ENCODE measurements around the gene PRPF40A. TPM values are rescaled to one million over a fixed set of nuclear protein-coding genes. Genes with fewer than 3 reads are reported as not detected.

Gene PRPF40A
- total and polyA plus RNA-seq, 2 experiments from 2014 or later: 86.1 to 112 TPM

DNA sequence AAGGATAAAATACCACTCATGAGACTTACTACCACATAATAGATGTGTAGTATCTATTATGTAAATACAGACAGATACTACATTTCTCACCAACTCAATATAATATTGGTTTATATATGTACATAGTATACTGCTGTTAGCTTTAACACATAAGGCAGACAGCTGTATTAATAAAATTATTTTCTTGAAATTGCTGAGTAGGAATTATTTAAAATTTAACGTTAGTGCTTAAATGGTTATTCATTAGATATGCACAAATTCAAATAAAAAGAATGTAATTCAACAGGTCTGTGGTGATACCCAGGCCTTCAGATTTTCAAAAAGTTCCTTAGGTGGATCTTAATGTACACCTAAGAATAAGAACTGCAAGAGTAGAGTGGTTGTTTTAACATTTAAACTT, 59.0 kb downstream of the PRPF40A start:
- Histone ChIP-seq H3K4me3 (no peak overlapping the region), H3K79me2 (ENCODE audit: insufficient read depth) (no peaks in the 10 kb centered on the region), H3F3A (ENCODE audit: insufficient read depth) (peaks cover 10% of the 10 kb centered on the region; the same call in 1 of the 2 replicates), H3K9me2 (ENCODE audit: insufficient read depth) (no peaks in the 10 kb centered on the region), H3K9ac (no peak overlapping the region), H3K36me3 (ENCODE audit: low read depth) (peaks cover 70% of the 10 kb centered on the region), H3K4me2 (ENCODE audit: unreplicated experiment) (no peak overlapping the region), H3K27me3 (replicated peaks; ENCODE audit: insufficient read depth) (no peaks in the 10 kb centered on the region), H3K27ac (no peak overlapping the region), H3K4me1 (ENCODE audit: insufficient read depth) (no peaks in the 10 kb centered on the region), H3K9me3 (ENCODE audit: low read depth) (no peaks in the 10 kb centered on the region), H4K20me1 (ENCODE audit: insufficient read depth) (no peaks in the 10 kb centered on the region), H2AFZ (no peak overlapping the region)
- in situ Hi-C loops (cut with MboI): no loop called here
- WGBS, 2 experiments (ENCODE audit: low coverage in 1 of 2, low lambda C conversion rate in 2 of 2, missing lambda C conversion rate in 2 of 2): 38 to 64% methylated on average over 1 of the region's 1 CpG
- no peak for DNase-seq
- TF ChIP-seq EZH2 (IDR thresholded peaks at IDR 0.05; ENCODE audit: insufficient read depth, poor library complexity, severe bottlenecking) (no peak), EZH2phosphoT487 (IDR thresholded peaks at IDR 0.05; ENCODE audit: insufficient read depth, low read depth) (no peak)

DNA sequence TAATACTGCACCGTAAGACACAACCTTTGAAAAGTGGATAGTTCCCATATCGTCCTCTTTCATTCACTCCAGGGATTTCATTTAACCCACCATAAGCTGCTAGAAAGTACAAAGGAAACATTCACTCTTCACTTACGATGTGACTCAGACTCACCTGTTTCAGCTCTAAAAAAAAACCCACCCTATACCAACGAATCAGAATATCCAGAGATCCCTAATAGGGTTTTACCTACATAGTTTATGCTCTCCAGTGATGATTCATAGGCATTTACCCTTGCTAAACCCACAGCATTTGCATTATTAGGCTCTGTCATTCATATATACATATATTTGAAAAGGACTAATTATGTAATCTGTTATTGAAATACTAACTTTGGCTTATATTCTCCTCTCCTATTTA, 60.2 kb downstream of the PRPF40A start:
- TF ChIP-seq EZH2phosphoT487 (IDR thresholded peaks at IDR 0.05; ENCODE audit: insufficient read depth, low read depth) (no peak), EZH2 (IDR thresholded peaks at IDR 0.05; ENCODE audit: insufficient read depth, poor library complexity, severe bottlenecking) (no peak)
- in situ Hi-C loops (cut with MboI): no loop called here
- no peaks in the 10 kb centered on the region for H4K20me1 ChIP-seq (ENCODE audit: insufficient read depth)
- no peaks in the 10 kb centered on the region for H3K79me2 ChIP-seq (ENCODE audit: insufficient read depth)
- 65% methylated on average over 4 of the region's 4 CpGs for WGBS, 2 experiments (ENCODE audit: low coverage in 1 of 2, low lambda C conversion rate in 2 of 2, missing lambda C conversion rate in 2 of 2)
- no peaks in the 10 kb centered on the region for H3K9me3 ChIP-seq (ENCODE audit: low read depth)
- H3K9me2 ChIP-seq (ENCODE audit: insufficient read depth): no peaks in the 10 kb centered on the region
- H2AFZ ChIP-seq: no peak overlapping the region
- H3K27me3 ChIP-seq (replicated peaks; ENCODE audit: insufficient read depth): no peaks in the 10 kb centered on the region
- peaks cover 60% of the 10 kb centered on the region for H3K36me3 ChIP-seq (ENCODE audit: low read depth)
- no peaks in the 10 kb centered on the region for H3K4me1 ChIP-seq (ENCODE audit: insufficient read depth)
- H3K27ac ChIP-seq: no peak overlapping the region
- H3F3A ChIP-seq (ENCODE audit: insufficient read depth): peaks cover 10% of the 10 kb centered on the region; the same call in 1 of the 2 replicates
- no peak for DNase-seq
- H3K9ac ChIP-seq: no peak overlapping the region
- H3K4me3 ChIP-seq: no peak overlapping the region
- no peak overlapping the region for H3K4me2 ChIP-seq (ENCODE audit: unreplicated experiment)

DNA sequence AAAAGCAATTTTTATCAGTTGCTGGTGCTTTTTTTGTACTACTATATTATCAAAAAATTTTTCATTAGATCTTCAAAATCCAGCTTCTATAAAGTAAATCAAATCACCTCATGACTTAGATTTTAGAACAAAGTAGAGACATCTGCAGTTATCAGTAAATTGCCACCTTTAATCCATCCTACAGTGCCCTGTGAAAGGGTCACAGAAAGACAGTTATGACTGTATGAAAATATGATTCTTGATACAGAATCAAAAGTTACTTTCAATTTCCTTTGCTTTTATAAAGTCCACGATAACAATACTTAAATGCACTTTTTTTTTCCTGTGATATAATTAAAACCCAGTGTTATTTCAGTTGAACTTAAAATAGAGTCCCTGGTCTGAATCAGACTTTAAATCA, 61.4 kb downstream of the PRPF40A start:
- H3K79me2 ChIP-seq (ENCODE audit: insufficient read depth): no peaks in the 10 kb centered on the region
- H3K27me3 ChIP-seq (replicated peaks; ENCODE audit: insufficient read depth): no peaks in the 10 kb centered on the region
- H3K4me3 ChIP-seq: no peak overlapping the region
- 98 to 100% methylated on average over 1 of the region's 1 CpG for WGBS, 2 experiments (ENCODE audit: low coverage in 1 of 2, low lambda C conversion rate in 2 of 2, missing lambda C conversion rate in 2 of 2)
- H3K27ac ChIP-seq: no peak overlapping the region
- peaks cover 51% of the 10 kb centered on the region for H3K36me3 ChIP-seq (ENCODE audit: low read depth)
- no peaks in the 10 kb centered on the region for H3K4me1 ChIP-seq (ENCODE audit: insufficient read depth)
- H3F3A ChIP-seq (ENCODE audit: insufficient read depth): peaks cover 16% of the 10 kb centered on the region; the same call in 1 of the 2 replicates
- DNase-seq: no peak
- H3K9ac ChIP-seq: no peak overlapping the region
- no peak overlapping the region for H2AFZ ChIP-seq
- TF ChIP-seq EZH2 (IDR thresholded peaks at IDR 0.05; ENCODE audit: insufficient read depth, poor library complexity, severe bottlenecking) (no peak), EZH2phosphoT487 (IDR thresholded peaks at IDR 0.05; ENCODE audit: insufficient read depth, low read depth) (no peak)
- no peak overlapping the region for H3K4me2 ChIP-seq (ENCODE audit: unreplicated experiment)
- no peaks in the 10 kb centered on the region for H3K9me3 ChIP-seq (ENCODE audit: low read depth)
- H3K9me2 ChIP-seq (ENCODE audit: insufficient read depth): no peaks in the 10 kb centered on the region
- in situ Hi-C loops (cut with MboI): no loop called here
- H4K20me1 ChIP-seq (ENCODE audit: insufficient read depth): no peaks in the 10 kb centered on the region

DNA sequence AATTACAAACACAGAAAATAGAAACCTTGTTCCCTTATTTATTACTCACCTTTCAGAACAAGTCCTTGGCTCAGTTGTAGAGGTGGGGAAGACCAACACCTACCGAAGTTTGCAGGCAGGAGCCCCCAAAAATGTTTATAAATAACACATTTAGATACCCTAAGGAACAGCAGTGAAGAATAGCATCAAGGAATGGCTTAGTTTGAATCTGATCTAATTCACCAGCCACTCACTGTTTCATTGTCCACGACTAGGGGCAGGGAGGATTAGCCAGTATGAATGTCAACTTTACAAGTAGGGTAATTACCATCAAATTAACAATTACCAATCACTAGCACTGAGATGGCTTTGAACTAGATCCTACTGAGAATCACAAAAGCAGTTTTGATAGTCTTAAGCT, 65.4 kb downstream of the PRPF40A start:
- in situ Hi-C loops (cut with MboI): no loop called here
- H3K9me2 ChIP-seq (ENCODE audit: insufficient read depth): no peaks in the 10 kb centered on the region
- H3K27ac ChIP-seq: no peak overlapping the region
- peaks cover 47% of the 10 kb centered on the region for H3F3A ChIP-seq (ENCODE audit: insufficient read depth)
- H3K9me3 ChIP-seq (ENCODE audit: low read depth): no peaks in the 10 kb centered on the region
- H3K27me3 ChIP-seq (replicated peaks; ENCODE audit: insufficient read depth): no peaks in the 10 kb centered on the region
- no peak for DNase-seq
- peaks cover 20% of the 10 kb centered on the region for H3K4me1 ChIP-seq (ENCODE audit: insufficient read depth)
- no peak overlapping the region for H3K4me3 ChIP-seq
- TF ChIP-seq EZH2phosphoT487 (IDR thresholded peaks at IDR 0.05; ENCODE audit: insufficient read depth, low read depth): no peak
- TF ChIP-seq EZH2 (IDR thresholded peaks at IDR 0.05; ENCODE audit: insufficient read depth, poor library complexity, severe bottlenecking): no peak
- no peak overlapping the region for H2AFZ ChIP-seq
- peaks cover 29% of the 10 kb centered on the region for H3K36me3 ChIP-seq (ENCODE audit: low read depth)
- no peaks in the 10 kb centered on the region for H3K79me2 ChIP-seq (ENCODE audit: insufficient read depth)
- WGBS, 2 experiments (ENCODE audit: low coverage in 1 of 2, low lambda C conversion rate in 2 of 2, missing lambda C conversion rate in 2 of 2): 75 to 78% methylated on average over 2 of the region's 2 CpGs
- no peak overlapping the region for H3K9ac ChIP-seq
- H4K20me1 ChIP-seq (ENCODE audit: insufficient read depth): no peaks in the 10 kb centered on the region
- no peak overlapping the region for H3K4me2 ChIP-seq (ENCODE audit: unreplicated experiment)
